Keratinocyte (primary cell): Measurements from ENCODE around the gene RANBP3L.

Source experiments
- CTCF ChIP-seq, 3 experiments: IDR thresholded peaks in 1 of 3; conservative IDR thresholded peaks in 1 of 3; optimal IDR thresholded peaks in 1 of 3; 2 replicates in 2 of 3; 3 replicates in 1 of 3; pipeline versions ENCODE3 to v1.5.1; 2011; ENCODE audit warnings: low read length in 3 of 3, mild to moderate bottlenecking in 3 of 3, moderate library complexity in 2 of 3, control low read depth in 1 of 3, inconsistent platforms in 1 of 3; ENCODE audit not compliant: insufficient read depth in 2 of 3; ENCODE audit errors: extremely low read depth in 1 of 3
- EZH2 ChIP-seq: IDR thresholded peaks from one replicate; pipeline ENCODE4 v1.6.1; 2012; ENCODE audit warnings: inconsistent platforms, mild to moderate bottlenecking, low read length, moderate library complexity

- TF ChIP-seq CTCF (optimal IDR thresholded peaks at IDR 0.05 in 1 of 3, IDR thresholded peaks at IDR 0.05 in 1 of 3, conservative IDR thresholded peaks at IDR 0.05 in 1 of 3; ENCODE audit: extremely low read depth in 1 of 3, insufficient read depth in 2 of 3, low read length in 3 of 3) (no peak), EZH2 (no peak)
Observed at GRCh38 chr5:36279054-36279698, 22.5 kb downstream of the RANBP3L start.
